ENCODE measurements around the gene NOB1. TPM values are rescaled to one million over a fixed set of nuclear protein-coding genes. Genes with fewer than 3 reads are reported as not detected.

Gene NOB1
- total RNA-seq, 1 experiment from 2014 or later = 101 TPM

DNA sequence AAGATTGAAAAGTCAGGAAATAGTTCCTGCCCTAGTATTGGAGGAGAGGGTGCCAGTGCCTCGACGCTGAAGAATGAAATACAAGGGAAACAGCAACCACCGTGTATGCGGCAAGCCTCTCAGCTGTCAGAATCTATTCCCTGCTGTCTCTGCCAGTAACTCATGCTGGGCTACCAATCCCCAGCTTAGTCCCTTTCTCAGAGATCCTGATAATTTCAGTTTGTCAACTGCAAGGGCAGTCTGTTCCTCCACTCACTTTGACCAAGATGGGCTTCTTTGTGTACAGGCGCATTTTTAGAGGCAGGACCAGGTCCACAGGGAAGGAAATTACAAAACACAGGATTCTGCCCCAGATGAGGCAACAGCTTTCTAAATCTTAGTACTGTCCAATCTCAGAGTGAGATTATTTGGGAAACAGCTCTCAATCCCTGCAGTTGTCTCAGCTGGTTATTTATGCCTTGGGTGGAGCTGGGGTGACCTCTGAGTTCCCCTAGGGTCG lies 29.7 kb downstream of the NOB1 start:
- Histone ChIP-seq H3K4ac (ENCODE audit: low read depth, low read length) (no peak overlapping the region), H2BK5ac (ENCODE audit: insufficient read length, low read length) (no peak overlapping the region), H3K27me3 (ENCODE audit: insufficient read depth, low read length) (no peaks in the 10 kb centered on the region), H4K20me1 (ENCODE audit: control insufficient read depth, insufficient read depth, insufficient read length) (no peaks in the 10 kb centered on the region), H3K56ac (ENCODE audit: insufficient read length, low read depth, low read length) (no peak overlapping the region), H3T11ph (ENCODE audit: low read length) (no peak overlapping the region), H3K9me3 (ENCODE audit: control insufficient read depth, low read depth, low read length) (no peaks in the 10 kb centered on the region), H2BK20ac (ENCODE audit: low read depth, low read length, poor library complexity, severe bottlenecking) (no peak overlapping the region), H3K27ac (ENCODE audit: insufficient read length, low read depth, low read length) (no peak overlapping the region), H2BK12ac (ENCODE audit: insufficient read length, low read depth, low read length) (no peak overlapping the region), H3K79me2 (ENCODE audit: insufficient read depth, low read length) (peaks cover 2% of the 10 kb centered on the region; the same call in 1 of the 2 replicates), H4K5ac (ENCODE audit: insufficient read length, low read depth, low read length) (no peak overlapping the region), H3K79me1 (ENCODE audit: insufficient read depth, low read depth, low read length, poor library complexity, severe bottlenecking) (no peaks in the 10 kb centered on the region), H2AFZ (ENCODE audit: low read length) (no peak overlapping the region), H3K4me2 (ENCODE audit: insufficient read depth, insufficient read length, low read length) (peak overlapping the region; percentile 78), H3K23me2 (ENCODE audit: insufficient read length, low read depth, low read length, poor library complexity, severe bottlenecking) (peaks cover 12% of the 10 kb centered on the region), H2AK5ac (ENCODE audit: insufficient read length, low read length) (no peak overlapping the region), H3K18ac (ENCODE audit: insufficient read length, low read depth, low read length) (no peak overlapping the region), H3K4me1 (ENCODE audit: insufficient read depth, low read length) (no peaks in the 10 kb centered on the region; the same call in 1 of the 2 replicates), H3K14ac (ENCODE audit: insufficient read depth, low read length) (no peak overlapping the region; the same call in 1 of the 2 replicates), H2BK120ac (ENCODE audit: low read depth, low read length, poor library complexity, severe bottlenecking) (no peak overlapping the region), H2BK15ac (ENCODE audit: low read depth, low read length) (no peak overlapping the region), H3K23ac (ENCODE audit: insufficient read length, low read depth, low read length) (no peak overlapping the region), H3K9ac (ENCODE audit: extremely low read depth, insufficient read length, low read length) (peak overlapping the region; percentile 9), H4K91ac (ENCODE audit: insufficient read length, low read depth, low read length) (no peak overlapping the region), H4K8ac (replicated peaks; ENCODE audit: insufficient read length, low read depth, low read length) (no peak overlapping the region)
- Mint-ChIP-seq H3K4me3 (peak overlapping the region; percentile 81 to 91), H3K27me3 (ENCODE audit: low read depth) (no peaks in the 10 kb centered on the region), H3K9me3 (no peaks in the 10 kb centered on the region; a peak in 1 of 5 replicates), H3K36me3 (ENCODE audit: insufficient read depth in 1 of 3, low read depth in 3 of 3) (peaks cover 0 to 10% (median 5%) of the 10 kb centered on the region in 3 experiments; a peak in 5 of 7 replicates), H3K27ac (peak overlapping the region in 2 of 3 experiments; percentile 84 to 88; a peak in 3 of 7 replicates), H3K4me1 (peaks cover 32 to 43% of the 10 kb centered on the region in 2 experiments)
- no peak for DNase-seq
- WGBS (ENCODE audit: extremely low coverage, insufficient read length, low lambda C conversion rate) = no CpG with 5 or more reads among the region's 6 CpGs
- TF ChIP-seq, protein P1, sequence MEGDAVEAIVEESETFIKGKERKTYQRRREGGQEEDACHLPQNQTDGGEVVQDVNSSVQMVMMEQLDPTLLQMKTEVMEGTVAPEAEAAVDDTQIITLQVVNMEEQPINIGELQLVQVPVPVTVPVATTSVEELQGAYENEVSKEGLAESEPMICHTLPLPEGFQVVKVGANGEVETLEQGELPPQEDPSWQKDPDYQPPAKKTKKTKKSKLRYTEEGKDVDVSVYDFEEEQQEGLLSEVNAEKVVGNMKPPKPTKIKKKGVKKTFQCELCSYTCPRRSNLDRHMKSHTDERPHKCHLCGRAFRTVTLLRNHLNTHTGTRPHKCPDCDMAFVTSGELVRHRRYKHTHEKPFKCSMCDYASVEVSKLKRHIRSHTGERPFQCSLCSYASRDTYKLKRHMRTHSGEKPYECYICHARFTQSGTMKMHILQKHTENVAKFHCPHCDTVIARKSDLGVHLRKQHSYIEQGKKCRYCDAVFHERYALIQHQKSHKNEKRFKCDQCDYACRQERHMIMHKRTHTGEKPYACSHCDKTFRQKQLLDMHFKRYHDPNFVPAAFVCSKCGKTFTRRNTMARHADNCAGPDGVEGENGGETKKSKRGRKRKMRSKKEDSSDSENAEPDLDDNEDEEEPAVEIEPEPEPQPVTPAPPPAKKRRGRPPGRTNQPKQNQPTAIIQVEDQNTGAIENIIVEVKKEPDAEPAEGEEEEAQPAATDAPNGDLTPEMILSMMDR (conservative IDR thresholded peaks at IDR 0.05) = no peak

Measured in H9 (cell line).